A673 (cell line): ENCODE results near the gene HAAO. TPM values are rescaled to one million over a fixed set of nuclear protein-coding genes. Genes with fewer than 3 reads are reported as not detected.

Experiments used
- BruUV-seq: library from RNA; stranded (reverse); fragments of 400-500 nt; replicated peaks from 2 replicates; lab custom pipeline; 2021; lab: Mats Ljungman, UMichigan
- CTCF ChIA-PET: fragments of 300-600 bp; sonication (Branson Sonifier 250); formaldehyde crosslinking; loops from one replicate; lab custom pipeline; 2022; ENCODE audit warnings: antibody characterized with exemption; lab: Charles Lee
- POLR2A ChIA-PET: fragments of 300-600 bp; sonication (Branson Sonifier 250); formaldehyde crosslinking; loops from one replicate; lab custom pipeline; 2022; ENCODE audit warnings: antibody characterized with exemption; ENCODE audit not compliant: low non-redundant PET; lab: Charles Lee
- DNase-seq: peaks from one replicate; pipeline ENCODE4 v3.0.0-alpha.2; 2015; ENCODE audit warnings: low spot score
- H3K27ac ChIP-seq: fragments of 200-600 bp; sonication (generic); 2 replicates; pipeline ENCODE4 v1.5.1; 2016; ENCODE audit warnings: mixed run types, low read depth, mild to moderate bottlenecking, mixed read lengths, antibody characterized with exemption, low read length; ENCODE audit not compliant: poor library complexity, severe bottlenecking
- H3K27me3 ChIP-seq: fragments of 200-600 bp; sonication (generic); replicated peaks from 2 replicates; pipeline ENCODE4 v1.6.1; 2017; ENCODE audit warnings: mixed run types, low read depth, mild to moderate bottlenecking, mixed read lengths, antibody characterized with exemption, low read length; ENCODE audit not compliant: insufficient read depth, poor library complexity
- H3K36me3 ChIP-seq: fragments of 200-600 bp; sonication (generic); 2 replicates; pipeline ENCODE4 v1.6.1; 2016; ENCODE audit warnings: mixed run types, mild to moderate bottlenecking, mixed read lengths, antibody characterized with exemption, low read length; ENCODE audit not compliant: insufficient read depth, poor library complexity, severe bottlenecking
- H3K4me1 ChIP-seq: fragments of 200-600 bp; sonication (generic); 2 replicates; pipeline ENCODE4 v1.6.1; 2017; ENCODE audit warnings: mixed run types, mild to moderate bottlenecking, mixed read lengths, antibody characterized with exemption, low read length; ENCODE audit not compliant: insufficient read depth, poor library complexity, severe bottlenecking
- H3K4me3 ChIP-seq: fragments of 200-600 bp; sonication (generic); 2 replicates; pipeline ENCODE4 v1.5.1; 2016; ENCODE audit warnings: low read depth, mixed run types, mild to moderate bottlenecking, mixed read lengths, low read length; ENCODE audit not compliant: poor library complexity, severe bottlenecking
- H3K9me3 ChIP-seq: fragments of 200-600 bp; sonication (generic); 2 replicates; pipeline ENCODE4 v1.6.1; 2016; ENCODE audit warnings: mixed run types, low read depth, mild to moderate bottlenecking, mixed read lengths, antibody characterized with exemption, low read length; ENCODE audit not compliant: poor library complexity, severe bottlenecking
- EZH2 ChIP-seq: fragments of 200-600 bp; sonication (generic); IDR thresholded peaks from 2 replicates; pipeline ENCODE4 v1.6.1; 2017; ENCODE audit warnings: borderline replicate concordance, low read depth, mild to moderate bottlenecking, mixed read lengths, antibody characterized with exemption, low read length; ENCODE audit not compliant: poor library complexity, severe bottlenecking
- intact Hi-C: fragments of 100-400 bp; cut with micrococcal nuclease; formaldehyde crosslinking; loops from one replicate; pipeline ENCODE4 v1.10.0; 2022; ENCODE audit not compliant: unreplicated experiment
- total RNA-seq: library from RNA; stranded (reverse); gene quantifications from 2 replicates; pipeline ENCODE4 v1.2.3, GENCODE V29; 2021
- TF ChIP-seq, protein P1 (sequence below): fragments of 300-800, 200-600 bp; sonication (generic); conservative IDR thresholded peaks from 2 replicates; pipeline ENCODE4 v1.5.1; 2017; ENCODE audit warnings: low read depth, mild to moderate bottlenecking, antibody characterized with exemption, low read length, moderate library complexity, mixed read lengths

The HAAO gene
- total RNA-seq, 1 experiment from 2014 or later = 2.4 TPM

DNA sequence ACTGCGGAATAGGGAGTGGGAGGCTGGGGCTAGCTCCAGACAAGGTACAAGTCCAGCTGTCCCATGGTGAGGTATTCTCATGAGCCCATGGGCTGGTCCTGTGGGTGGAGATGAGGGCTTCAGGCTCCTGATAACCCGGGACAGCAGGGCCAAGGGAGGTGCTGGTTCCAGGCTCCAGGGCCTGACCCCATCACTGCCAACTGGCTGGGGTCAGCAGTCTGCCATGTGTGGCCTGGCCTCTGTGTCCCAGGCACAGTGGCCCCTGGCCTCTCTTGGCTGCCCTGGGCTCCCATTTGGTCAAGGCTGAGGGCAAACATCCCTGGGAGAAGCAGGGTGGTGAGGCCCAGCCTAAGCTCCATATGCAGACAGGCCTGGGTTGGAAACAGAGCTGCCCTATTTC is 27.5 kb downstream of the HAAO start:
- H3K36me3 ChIP-seq = no peaks in the 10 kb centered on the region
- no TSS peak for BruUV-seq
- no peaks in the 10 kb centered on the region for H3K4me1 ChIP-seq
- TF ChIP-seq EZH2 = no peak
- TF ChIP-seq, protein P1, sequence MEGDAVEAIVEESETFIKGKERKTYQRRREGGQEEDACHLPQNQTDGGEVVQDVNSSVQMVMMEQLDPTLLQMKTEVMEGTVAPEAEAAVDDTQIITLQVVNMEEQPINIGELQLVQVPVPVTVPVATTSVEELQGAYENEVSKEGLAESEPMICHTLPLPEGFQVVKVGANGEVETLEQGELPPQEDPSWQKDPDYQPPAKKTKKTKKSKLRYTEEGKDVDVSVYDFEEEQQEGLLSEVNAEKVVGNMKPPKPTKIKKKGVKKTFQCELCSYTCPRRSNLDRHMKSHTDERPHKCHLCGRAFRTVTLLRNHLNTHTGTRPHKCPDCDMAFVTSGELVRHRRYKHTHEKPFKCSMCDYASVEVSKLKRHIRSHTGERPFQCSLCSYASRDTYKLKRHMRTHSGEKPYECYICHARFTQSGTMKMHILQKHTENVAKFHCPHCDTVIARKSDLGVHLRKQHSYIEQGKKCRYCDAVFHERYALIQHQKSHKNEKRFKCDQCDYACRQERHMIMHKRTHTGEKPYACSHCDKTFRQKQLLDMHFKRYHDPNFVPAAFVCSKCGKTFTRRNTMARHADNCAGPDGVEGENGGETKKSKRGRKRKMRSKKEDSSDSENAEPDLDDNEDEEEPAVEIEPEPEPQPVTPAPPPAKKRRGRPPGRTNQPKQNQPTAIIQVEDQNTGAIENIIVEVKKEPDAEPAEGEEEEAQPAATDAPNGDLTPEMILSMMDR = no peak
- no peaks in the 10 kb centered on the region for H3K27me3 ChIP-seq
- H3K9me3 ChIP-seq = no peaks in the 10 kb centered on the region
- H3K4me3 ChIP-seq = no peak overlapping the region
- DNase-seq = no peak
- intact Hi-C loops = no loop called here
- CTCF ChIA-PET = no interaction called here
- no peak overlapping the region for H3K27ac ChIP-seq
- POLR2A ChIA-PET = no interaction called here

DNA sequence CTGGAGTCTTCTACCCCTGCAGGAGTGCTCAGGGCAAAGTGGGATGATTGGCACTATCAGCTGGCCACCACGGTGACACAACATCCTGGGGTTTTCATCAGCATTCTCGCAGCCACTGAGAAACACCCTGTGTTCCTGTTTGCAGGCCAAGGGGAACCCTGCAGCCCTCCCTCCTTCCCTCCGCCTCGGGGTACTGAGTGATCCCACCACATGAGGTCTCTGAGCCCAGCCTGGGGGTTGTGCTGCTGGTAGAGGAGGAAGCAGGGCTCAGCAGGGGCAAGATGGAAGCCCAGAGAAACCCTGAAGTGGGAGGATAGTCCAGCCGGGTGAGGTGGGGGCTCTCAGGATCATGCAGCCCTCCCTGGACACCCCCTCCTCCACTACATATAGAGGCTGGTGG is 28.3 kb downstream of the HAAO start, which contains the start of gene OXER1:
Gene OXER1, minus strand, starts transcription at position 40 of the 400 bp plus-strand sequence. CDS start 73 bp downstream, outside the sequence.
- CTCF ChIA-PET = no interaction called here
- no TSS peak for BruUV-seq
- H3K36me3 ChIP-seq = no peaks in the 10 kb centered on the region
- H3K9me3 ChIP-seq = no peaks in the 10 kb centered on the region
- POLR2A ChIA-PET = no interaction called here
- intact Hi-C loops = no loop called here
- TF ChIP-seq, protein P1 = no peak
- no peak for TF ChIP-seq EZH2
- H3K27ac ChIP-seq = no peak within 1 kb of the TSS
- H3K4me3 ChIP-seq = no peak within 1 kb of the TSS
- no peak for DNase-seq
- no peaks in the 10 kb centered on the region for H3K4me1 ChIP-seq
- no peaks in the 10 kb centered on the region for H3K27me3 ChIP-seq

DNA sequence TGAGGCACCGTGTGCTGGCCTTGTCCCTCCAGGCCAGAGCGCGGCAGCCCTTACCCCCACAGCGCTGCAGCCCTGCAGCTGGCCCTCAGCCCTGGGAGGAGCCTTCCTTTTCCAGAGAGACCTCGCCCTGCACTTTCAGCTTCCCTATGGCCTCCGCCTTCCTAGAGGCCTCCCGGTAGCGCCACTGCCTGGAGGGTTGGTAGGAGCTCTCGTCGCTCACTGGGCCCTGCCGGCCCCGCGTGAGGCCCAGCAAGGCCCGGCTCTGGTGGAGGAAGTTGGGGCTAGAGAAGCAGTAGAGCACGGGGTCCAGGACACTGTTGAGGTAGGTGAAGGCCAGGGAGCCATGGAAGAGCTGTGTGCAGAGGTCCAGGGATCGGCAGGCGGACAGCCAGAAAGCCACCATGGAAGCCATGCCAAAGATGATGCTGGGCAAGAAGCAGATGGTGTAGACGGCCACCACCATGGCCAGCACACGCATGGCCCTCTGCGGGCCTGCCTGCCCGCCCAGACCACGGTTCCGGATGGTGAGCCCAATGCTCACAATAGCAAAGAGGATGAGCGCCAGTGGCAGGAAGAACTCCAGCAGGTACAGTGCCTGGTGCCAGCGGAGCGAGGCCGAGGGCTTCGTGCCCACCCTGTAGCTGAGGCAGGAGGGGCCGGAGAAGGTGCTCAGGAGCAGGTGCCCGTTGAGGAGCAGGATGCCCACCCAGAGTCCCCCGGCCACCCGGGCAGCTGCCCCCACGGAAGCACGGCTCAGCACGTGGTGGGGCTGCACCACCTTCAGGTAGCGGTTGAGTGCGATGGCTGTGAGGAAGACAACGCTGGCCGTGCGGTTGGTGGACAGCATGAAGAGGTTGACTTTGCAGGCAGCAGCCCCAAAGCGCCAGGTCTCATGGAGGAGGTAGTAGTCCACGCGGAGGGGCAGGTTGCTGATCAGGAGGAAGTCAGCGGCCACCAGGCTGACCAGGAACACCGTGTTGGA is 29.3 kb downstream of the HAAO start:
- no peaks in the 10 kb centered on the region for H3K4me1 ChIP-seq
- no peaks in the 10 kb centered on the region for H3K36me3 ChIP-seq
- no peaks in the 10 kb centered on the region for H3K27me3 ChIP-seq
- intact Hi-C loops = no loop called here
- no TSS peak for BruUV-seq
- TF ChIP-seq, protein P1 = no peak
- no peak for TF ChIP-seq EZH2
- DNase-seq = no peak
- H3K9me3 ChIP-seq = no peaks in the 10 kb centered on the region
- POLR2A ChIA-PET = no interaction called here
- CTCF ChIA-PET = no interaction called here
- no peak overlapping the region for H3K4me3 ChIP-seq
- no peak overlapping the region for H3K27ac ChIP-seq
